Colon (tissue), 2 donors: ENCODE data around the gene STK11.

ENCODE experiments used
- FAIRE-seq: peaks from 2 replicates; lab custom pipeline; 2012; peaks lifted over from hg19 to GRCh38; lab: Jason Lieb, UNC
- donor health status: control.
- donor health status: control.

STK11 gene

GRCh38 chr19:1251330-1252220 is 46.0 kb downstream of the STK11 start:
- no peak for FAIRE-seq

- no peak for FAIRE-seq
Observed at GRCh38 chr19:1252221-1252820, 46.7 kb downstream of the STK11 start.

GRCh38 chr19:1252821-1253513 is 47.4 kb downstream of the STK11 start:
- FAIRE-seq = no peak

- FAIRE-seq = no peak
Observed at GRCh38 chr19:1253514-1254080, 48.0 kb downstream of the STK11 start.

- no peak for FAIRE-seq
Observed at GRCh38 chr19:1254081-1254527, 48.5 kb downstream of the STK11 start.

- FAIRE-seq = no peak
Observed at GRCh38 chr19:1254530-1255185, 49.1 kb downstream of the STK11 start.

- FAIRE-seq = no peak
Observed at GRCh38 chr19:1255186-1256161, 49.9 kb downstream of the STK11 start.

- no peak for FAIRE-seq
Observed at GRCh38 chr19:1256646-1257474, 51.3 kb downstream of the STK11 start.

GRCh38 chr19:1257475-1258162 is 52.0 kb downstream of the STK11 start:
- no peak for FAIRE-seq

GRCh38 chr19:1258163-1258492 is 52.5 kb downstream of the STK11 start:
- no peak for FAIRE-seq

GRCh38 chr19:1258707-1259205 is 53.2 kb downstream of the STK11 start:
- FAIRE-seq = no peak

GRCh38 chr19:1259206-1259875 is 53.8 kb downstream of the STK11 start:
- FAIRE-seq = no peak

GRCh38 chr19:1259876-1260748 is 54.5 kb downstream of the STK11 start:
- FAIRE-seq = no peak

- FAIRE-seq = no peak
Observed at GRCh38 chr19:1260749-1261537, 55.4 kb downstream of the STK11 start.

GRCh38 chr19:1261538-1261797 is 55.9 kb downstream of the STK11 start:
- FAIRE-seq = no peak

GRCh38 chr19:1261798-1262622 is 56.4 kb downstream of the STK11 start:
- FAIRE-seq = no peak
